ENCODE data around the gene DNM2.

DNA sequence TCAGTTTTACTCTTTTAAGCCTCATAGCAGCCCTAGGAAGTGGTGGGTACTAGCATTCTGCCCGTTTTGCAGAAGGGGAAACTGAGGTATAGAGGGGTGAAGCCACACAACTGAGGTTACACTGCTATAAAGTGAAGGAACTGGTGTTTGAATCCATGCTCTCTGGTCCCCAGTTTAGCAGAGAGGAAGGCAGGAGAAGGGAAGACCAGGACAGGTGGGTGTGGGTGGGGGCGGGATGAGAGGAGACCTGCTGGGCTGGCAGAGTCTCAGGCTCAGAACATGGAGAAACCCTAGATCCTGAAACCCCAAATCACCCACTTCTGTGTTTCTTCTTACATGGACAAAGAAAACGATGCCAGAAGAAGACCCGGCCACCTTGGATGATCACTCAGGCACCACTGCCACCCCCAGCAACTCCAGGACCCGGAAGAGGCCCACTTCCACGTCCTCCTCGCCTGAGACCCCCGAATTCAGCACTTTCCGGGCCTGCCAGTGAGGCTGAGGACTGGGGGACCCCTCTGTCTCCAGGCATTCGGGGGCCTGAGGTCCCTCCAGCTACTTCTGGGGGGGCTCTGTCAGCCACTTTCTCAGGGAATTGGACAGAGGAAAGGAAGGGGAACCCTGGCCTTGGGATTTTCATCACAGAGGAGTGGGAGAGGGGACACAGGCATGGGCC is 151.1 kb downstream of the DNM2 start:
- no peak for TF ChIP-seq EZH2phosphoT487 (IDR thresholded peaks at IDR 0.05; ENCODE audit: insufficient read depth, low read depth)
- TF ChIP-seq EZH2 (IDR thresholded peaks at IDR 0.05; ENCODE audit: insufficient read depth, poor library complexity, severe bottlenecking) = no peak
